Caco-2 (cell line): ENCODE data around the gene NOL9. TPM values are rescaled to one million over a fixed set of nuclear protein-coding genes. Genes with fewer than 3 reads are reported as not detected.
A peak's percentile ranks its signal among the peaks of the same experiment; 100 is the strongest.

Experiments
- BruUV-seq: library from RNA; stranded (reverse); fragments of 400-500 nt; replicated peaks from 2 replicates; lab custom pipeline; 2021; lab: Mats Ljungman, UMichigan
- CTCF ChIA-PET: fragments of 300-600 bp; sonication (Branson Sonifier 250); formaldehyde crosslinking; loops from one replicate; lab custom pipeline; 2022; ENCODE audit warnings: antibody characterized with exemption; lab: Charles Lee
- POLR2A ChIA-PET: fragments of 300-600 bp; sonication (Branson Sonifier 250); formaldehyde crosslinking; loops from one replicate; lab custom pipeline; 2022; ENCODE audit warnings: antibody characterized with exemption; lab: Charles Lee
- DNase-seq, 2 experiments: peaks; one replicate each; pipeline versions ENCODE4 v3.0.0 to v3.0.0-alpha.2; 2020 to 2022
- H3K27me3 ChIP-seq: replicated peaks from 2 replicates; pipeline ENCODE4 v1.6.0; 2011; ENCODE audit warnings: low read length; ENCODE audit not compliant: control insufficient read depth, insufficient read depth
- H3K36me3 ChIP-seq: 2 replicates; pipeline ENCODE4 v1.5.1; 2011; ENCODE audit warnings: low read length; ENCODE audit not compliant: control insufficient read depth, insufficient read depth
- H3K4me1 ChIP-seq: fragments of 250-450 bp; sonication (Bioruptor Pico); 2 replicates; pipeline ENCODE4 v1.5.1; 2020; ENCODE audit warnings: mild to moderate bottlenecking
- H3K4me3 ChIP-seq: 2 replicates; pipeline ENCODE4 v1.5.1; 2011; ENCODE audit warnings: low read depth, mild to moderate bottlenecking, control low read depth, low read length
- H3K9me3 ChIP-seq: fragments of 250-450 bp; sonication (Bioruptor Pico); 2 replicates; pipeline ENCODE4 v1.5.1; 2020; ENCODE audit warnings: mild to moderate bottlenecking, moderate library complexity
- H3K27ac Mint-ChIP-seq: one replicate; pipeline ENCODE4 v1.8.0; 2022; ENCODE audit warnings: mixed read lengths; ENCODE audit not compliant: unreplicated experiment
- H3K27me3 Mint-ChIP-seq: one replicate; pipeline ENCODE4 v1.8.0; 2022; ENCODE audit warnings: mixed read lengths; ENCODE audit not compliant: insufficient read depth, unreplicated experiment
- H3K36me3 Mint-ChIP-seq: one replicate; pipeline ENCODE4 v1.8.0; 2022; ENCODE audit warnings: mild to moderate bottlenecking, mixed read lengths; ENCODE audit not compliant: insufficient read depth, unreplicated experiment
- H3K4me1 Mint-ChIP-seq: one replicate; pipeline ENCODE4 v1.8.0; 2022; ENCODE audit warnings: low read depth, mixed read lengths; ENCODE audit not compliant: unreplicated experiment
- H3K4me3 Mint-ChIP-seq: one replicate; pipeline ENCODE4 v1.8.0; 2022; ENCODE audit warnings: mild to moderate bottlenecking, moderate library complexity, mixed read lengths; ENCODE audit not compliant: unreplicated experiment
- H3K9me3 Mint-ChIP-seq: one replicate; pipeline ENCODE4 v1.8.0; 2022; ENCODE audit warnings: mixed read lengths; ENCODE audit not compliant: unreplicated experiment
- CTCF ChIP-seq, 2 experiments: fragments of 200-600 bp in 1 of 2; IDR thresholded peaks; 1 replicate in 1 of 2; 2 replicates in 1 of 2; pipeline versions ENCODE4 v1.5.1 to v1.8.0; 2011 to 2022; ENCODE audit warnings: antibody characterized with exemption in 1 of 2, control low read depth in 1 of 2, inconsistent platforms in 1 of 2, low read depth in 1 of 2, low read length in 1 of 2, mild to moderate bottlenecking in 1 of 2, moderate library complexity in 1 of 2; ENCODE audit not compliant: insufficient read depth in 1 of 2, severe bottlenecking in 1 of 2, unreplicated experiment in 1 of 2
- intact Hi-C: fragments of 100-400 bp; cut with micrococcal nuclease; formaldehyde crosslinking; loops from one replicate; pipeline ENCODE4 v1.10.0; 2022; ENCODE audit not compliant: unreplicated experiment
- total RNA-seq: library from RNA; stranded (reverse); gene quantifications from 2 replicates; pipeline ENCODE4 v1.2.3, GENCODE V29; 2022

Gene NOL9
- total RNA-seq, 1 experiment from 2014 or later, result 33.6 TPM

GRCh38 chr1:6584126-6585080 is 30.1 kb upstream of the NOL9 start:
- H3K4me3 ChIP-seq, result no peak overlapping the region
- ChIA-PET CTCF (no interaction called here), POLR2A (no interaction called here)
- H3K27me3 ChIP-seq, result no peaks in the 10 kb centered on the region
- Mint-ChIP-seq H3K27me3 (no peaks in the 10 kb centered on the region), H3K27ac (no peak overlapping the region), H3K36me3 (peaks cover 25% of the 10 kb centered on the region), H3K4me1 (no peaks in the 10 kb centered on the region), H3K4me3 (no peak overlapping the region), H3K9me3 (no peaks in the 10 kb centered on the region)
- no peak for DNase-seq
- H3K36me3 ChIP-seq, result peaks cover 2% of the 10 kb centered on the region; the same call in 1 of the 2 replicates
- no peaks in the 10 kb centered on the region for H3K9me3 ChIP-seq
- intact Hi-C loops, result no loop called here
- no peak for TF ChIP-seq CTCF (IDR thresholded peaks at IDR 0.05; ENCODE audit: insufficient read depth in 1 of 2, low read depth in 1 of 2, low read length in 1 of 2, severe bottlenecking in 1 of 2, unreplicated experiment in 1 of 2)
- H3K4me1 ChIP-seq, result peaks cover 24% of the 10 kb centered on the region
- no TSS peak for BruUV-seq

DNA sequence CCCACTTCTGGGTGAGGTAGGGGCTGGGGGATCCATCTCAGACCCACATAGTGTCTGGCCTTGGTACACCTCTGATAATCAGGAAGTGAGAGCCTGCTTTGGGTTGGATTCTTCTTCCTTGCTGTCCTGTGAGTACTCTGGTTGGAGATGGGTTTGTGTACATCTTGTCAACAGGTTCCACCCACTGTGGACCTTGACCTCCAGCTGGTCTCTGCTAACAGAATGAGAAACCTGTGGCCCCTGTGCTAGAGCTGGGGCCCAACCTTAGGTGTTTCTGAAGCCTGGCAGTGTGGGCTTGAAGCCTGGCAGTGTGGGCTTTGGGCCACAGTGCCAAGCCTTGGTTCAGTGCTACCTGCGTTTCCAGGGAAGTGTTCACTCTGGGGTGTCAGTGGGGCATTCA is 28.1 kb upstream of the NOL9 start:
- Histone ChIP-seq H3K9me3 (no peaks in the 10 kb centered on the region), H3K4me1 (peaks cover 28% of the 10 kb centered on the region), H3K36me3 (no peaks in the 10 kb centered on the region), H3K27me3 (no peaks in the 10 kb centered on the region), H3K4me3 (no peak overlapping the region)
- ChIA-PET POLR2A (interaction anchor here (0.7 kb wide), 1 partner anchor 21 kb away, joined by 3 read pairs; no protein-coding TSS in a partner anchor), CTCF (no interaction called here)
- intact Hi-C loops, result no loop called here
- peaks cover 22% of the 10 kb centered on the region for H3K36me3 Mint-ChIP-seq
- peak overlapping the region; percentile 48 for H3K4me3 Mint-ChIP-seq
- H3K27ac Mint-ChIP-seq, result peak overlapping the region; percentile 13
- peak; percentile 68 to 71 for DNase-seq
- no peaks in the 10 kb centered on the region for H3K4me1 Mint-ChIP-seq
- BruUV-seq, result no TSS peak
- TF ChIP-seq CTCF (IDR thresholded peaks at IDR 0.05; ENCODE audit: insufficient read depth in 1 of 2, low read depth in 1 of 2, low read length in 1 of 2, severe bottlenecking in 1 of 2, unreplicated experiment in 1 of 2), result no peak
- H3K27me3 Mint-ChIP-seq, result no peaks in the 10 kb centered on the region
- H3K9me3 Mint-ChIP-seq, result no peaks in the 10 kb centered on the region

GRCh38 chr1:6581561-6582305 is 27.4 kb upstream of the NOL9 start:
- Mint-ChIP-seq H3K27me3 (no peaks in the 10 kb centered on the region), H3K9me3 (no peaks in the 10 kb centered on the region), H3K27ac (peak overlapping the region; percentile 13), H3K36me3 (peaks cover 22% of the 10 kb centered on the region), H3K4me1 (no peaks in the 10 kb centered on the region), H3K4me3 (peak overlapping the region; percentile 87)
- TF ChIP-seq CTCF (IDR thresholded peaks at IDR 0.05; ENCODE audit: insufficient read depth in 1 of 2, low read depth in 1 of 2, low read length in 1 of 2, severe bottlenecking in 1 of 2, unreplicated experiment in 1 of 2), result no peak
- no peaks in the 10 kb centered on the region for H3K27me3 ChIP-seq
- ChIA-PET CTCF (interaction anchor here (0.7 kb wide), 2 partner anchors 92 to 647 kb away, joined by 3 to 4 read pairs; no protein-coding TSS in a partner anchor), POLR2A (interaction anchor here (0.7 kb wide), 1 partner anchor 22 kb away, joined by 3 read pairs; no protein-coding TSS in a partner anchor)
- H3K4me1 ChIP-seq, result peaks cover 28% of the 10 kb centered on the region
- no peak for DNase-seq
- no peaks in the 10 kb centered on the region for H3K9me3 ChIP-seq
- no peaks in the 10 kb centered on the region for H3K36me3 ChIP-seq
- no TSS peak for BruUV-seq
- intact Hi-C loops, result no loop called here
- H3K4me3 ChIP-seq, result no peak overlapping the region
